Body of pancreas (tissue), 4 donors: Measurements from ENCODE around the gene SLC46A1. TPM values are rescaled to one million over a fixed set of nuclear protein-coding genes. Genes with fewer than 3 reads are reported as not detected.
"Not testable (repeated sequence)": the region's sequence is repeated elsewhere in the genome, so short reads cannot be mapped to it uniquely, and the experiment has no call there.

Experiments used
- ATAC-seq: fragments of 150-250 bp; one replicate; pipeline ENCODE4 v1.9.1; 2016
- DNase-seq, 4 donors: peaks; one replicate each; pipeline ENCODE4 v3.0.0-alpha.2; 2019
- H3K27ac ChIP-seq, 4 donors: fragments of 200-600 bp; sonication (generic); 1 replicate in 3 of 4; 2 replicates in 1 of 4; pipeline versions ENCODE4 v1.5.1 to v1.6.1; 2016 to 2019; ENCODE audit warnings: mild to moderate bottlenecking in 1 of 4, mixed read lengths in 1 of 4, moderate library complexity in 1 of 4
- H3K27me3 ChIP-seq, 2 donors: fragments of 200-600 bp; sonication (generic); one replicate each; pipeline ENCODE4 v1.6.0; 2016; ENCODE audit warnings: mild to moderate bottlenecking in 1 of 2
- H3K36me3 ChIP-seq, 2 donors: fragments of 200-600 bp; sonication (generic); replicated peaks in 1 of 2; 2 replicates each; pipeline ENCODE4 v1.5.1; 2016; ENCODE audit warnings: low read depth in 2 of 2; ENCODE audit not compliant: insufficient read depth in 1 of 2
- H3K4me1 ChIP-seq: fragments of 200-600 bp; sonication (generic); one replicate; pipeline ENCODE4 v1.6.0; 2016
- H3K4me3 ChIP-seq, 2 donors: fragments of 200-600 bp; sonication (generic); 1 replicate in 1 of 2; 2 replicates in 1 of 2; pipeline ENCODE4 v1.5.1; 2016 to 2019
- H3K9me3 ChIP-seq, 3 donors: fragments of 200-600 bp; sonication (generic); 1 replicate in 2 of 3; 2 replicates in 1 of 3; pipeline ENCODE4 v1.5.1; 2016
- CTCF ChIP-seq, 7 experiments: fragments of 450-650 bp in 4 of 7; fragments of 200-600 bp in 3 of 7; sonication (generic) in 3 of 7; IDR thresholded peaks; one replicate each; pipeline ENCODE4 v1.5.1; 2016 to 2019; ENCODE audit warnings: antibody characterized with exemption in 7 of 7
- POLR2A ChIP-seq, 3 donors: fragments of 450-650 bp; IDR thresholded peaks; one replicate each; pipeline ENCODE4 v1.6.1; 2016; ENCODE audit warnings: antibody characterized with exemption in 3 of 3, mild to moderate bottlenecking in 2 of 3
- WGBS, 2 donors: methylation state at CpG; one replicate each; pipeline ENCODE4 v1.1.5; 2017; 5-methylcytosine and 5-hydroxymethylcytosine counted together
- intact Hi-C: fragments of 100-400 bp; cut with DNase I; formaldehyde crosslinking; loops from one replicate; pipeline ENCODE4 v1.15.1; 2023
- total RNA-seq, 2 donors: library from RNA; depleted of rRNA; stranded (reverse); fragments of >200 nt; gene quantifications; one replicate each; pipeline ENCODE4 v1.1.0, GENCODE V29; 2016

The SLC46A1 gene
- total RNA-seq, 2 donors from 2014 or later: 8.6 to 17.6 TPM

- Histone ChIP-seq H3K4me1 (no peaks in the 10 kb centered on the region), H3K27ac (no peak overlapping the region), H3K27me3 (no peaks in the 10 kb centered on the region), H3K9me3 (no peaks in the 10 kb centered on the region), H3K36me3 (no peaks in the 10 kb centered on the region), H3K4me3 (no peak overlapping the region)
- ATAC-seq: no peak
- no peak for DNase-seq
- intact Hi-C loops: no loop called here
- WGBS, 2 donors: 80 to 82% methylated on average over 9 of the region's 9 CpGs
- TF ChIP-seq POLR2A (IDR thresholded peaks at IDR 0.05): no peak
- no peak for TF ChIP-seq CTCF (IDR thresholded peaks at IDR 0.05)
Observed at GRCh38 chr17:28443901-28444638, 38.1 kb upstream of the SLC46A1 start.

- intact Hi-C loops, ATAC-seq, H3K4me1 ChIP-seq, DNase-seq, H3K27ac ChIP-seq, H3K9me3 ChIP-seq, H3K36me3 ChIP-seq, H3K4me3 ChIP-seq, H3K27me3 ChIP-seq: not testable (repeated sequence)
- 44 to 50% methylated on average over 8 of the region's 8 CpGs for WGBS, 2 donors
Observed at GRCh38 chr17:28434326-28434725, 28.3 kb upstream of the SLC46A1 start.

- Histone ChIP-seq H3K36me3 (no peaks in the 10 kb centered on the region), H3K9me3 (no peaks in the 10 kb centered on the region), H3K27ac (no peak overlapping the region), H3K4me1 (peaks cover 6% of the 10 kb centered on the region), H3K27me3 (no peaks in the 10 kb centered on the region), H3K4me3 (no peak overlapping the region)
- intact Hi-C loops: no loop called here
- ATAC-seq (no peak), DNase-seq (no peak)
- WGBS, 2 donors: 53 to 72% methylated on average over 1 of the region's 1 CpG
- TF ChIP-seq POLR2A (IDR thresholded peaks at IDR 0.05) (no peak), CTCF (IDR thresholded peaks at IDR 0.05) (no peak)
Observed at GRCh38 chr17:28433721-28434120, 27.7 kb upstream of the SLC46A1 start.

GRCh38 chr17:28427982-28428381 is 22.0 kb upstream of the SLC46A1 start:
- ATAC-seq, H3K27me3 ChIP-seq, H3K9me3 ChIP-seq, H3K4me3 ChIP-seq, H3K4me1 ChIP-seq, intact Hi-C loops, DNase-seq, H3K36me3 ChIP-seq, H3K27ac ChIP-seq: not testable (repeated sequence)
- WGBS, 2 donors: 64 to 77% methylated on average over 4 of the region's 4 CpGs

- no peaks in the 10 kb centered on the region for H3K27me3 ChIP-seq
- intact Hi-C loops: no loop called here
- H3K4me1 ChIP-seq: peaks cover 6% of the 10 kb centered on the region
- TF ChIP-seq CTCF (IDR thresholded peaks at IDR 0.05): no peak
- TF ChIP-seq POLR2A (IDR thresholded peaks at IDR 0.05): no peak
- ATAC-seq: no peak
- no peaks in the 10 kb centered on the region for H3K36me3 ChIP-seq
- H3K4me3 ChIP-seq: no peak overlapping the region
- no peaks in the 10 kb centered on the region for H3K9me3 ChIP-seq
- WGBS, 2 donors: 67 to 74% methylated on average over 5 of the region's 5 CpGs
- no peak overlapping the region for H3K27ac ChIP-seq
- no peak for DNase-seq
Observed at GRCh38 chr17:28427371-28427770, 21.4 kb upstream of the SLC46A1 start.

GRCh38 chr17:28426081-28426519 is 20.1 kb upstream of the SLC46A1 start:
- peak in 4 of 7 experiments; percentile 10 to 36 (median 25) for TF ChIP-seq CTCF (IDR thresholded peaks at IDR 0.05)
- no peak for TF ChIP-seq POLR2A (IDR thresholded peaks at IDR 0.05)
- no peak overlapping the region for H3K4me3 ChIP-seq
- H3K36me3 ChIP-seq: no peaks in the 10 kb centered on the region
- H3K27me3 ChIP-seq: no peaks in the 10 kb centered on the region
- peaks cover 6% of the 10 kb centered on the region for H3K4me1 ChIP-seq
- intact Hi-C loops: no loop called here
- DNase-seq (peak in 2 of 4 donors; percentile 16 to 45), ATAC-seq (no peak)
- no peak overlapping the region for H3K27ac ChIP-seq
- no peaks in the 10 kb centered on the region for H3K9me3 ChIP-seq
- WGBS, 2 donors: 83% methylated on average over 8 to 9 of the region's 9 CpGs
